HFF-Myc (cell line): ENCODE measurements around the gene EWSR1.
A peak's percentile ranks its signal among the peaks of the same experiment; 100 is the strongest.
"Not testable (repeated sequence)": the region's sequence is repeated elsewhere in the genome, so short reads cannot be mapped to it uniquely, and the experiment has no call there.

Experiments used
- DNase-seq: peaks from one replicate; pipeline ENCODE4 v3.0.0-alpha.2; 2011; ENCODE audit warnings: low read depth; ENCODE audit errors: extremely low read depth
- H3K4me3 ChIP-seq: replicated peaks from 2 replicates; pipeline ENCODE4 v1.5.1; 2011; ENCODE audit warnings: low read depth, mild to moderate bottlenecking, control low read depth, low read length
- CTCF ChIP-seq: IDR thresholded peaks from 2 replicates; pipeline ENCODE4 v1.5.1; 2012; ENCODE audit warnings: mild to moderate bottlenecking, low read depth, low read length, control low read depth; ENCODE audit errors: missing control alignments

The EWSR1 gene

DNA sequence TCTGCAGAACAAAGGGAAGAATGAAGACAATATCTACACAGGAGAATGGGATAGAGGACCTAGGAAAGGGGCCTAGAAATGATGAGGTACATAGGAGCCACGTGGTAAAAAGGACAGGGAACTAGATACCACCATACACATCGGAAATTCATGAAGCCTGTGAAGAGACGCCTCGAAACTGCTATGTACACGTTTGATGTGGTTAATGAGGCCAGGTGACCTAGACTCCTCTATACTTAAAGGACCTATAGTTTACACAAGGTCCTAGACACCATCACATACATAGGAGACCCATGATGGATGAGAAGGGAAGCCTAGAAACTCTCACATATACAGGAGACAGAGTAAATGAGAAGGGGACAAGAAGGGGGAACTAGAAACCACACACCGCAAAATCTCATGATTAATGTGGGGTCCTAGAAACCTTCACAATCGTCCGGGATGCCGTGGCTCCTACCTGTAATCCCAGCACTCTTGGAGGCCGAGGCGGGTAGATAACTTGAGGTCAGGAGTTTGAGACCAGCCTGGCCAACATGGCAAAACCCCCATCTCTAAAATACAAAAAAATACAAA lies 24.1 kb upstream of the EWSR1 start:
- TF ChIP-seq CTCF, result no peak
- DNase-seq, result no peak
- H3K4me3 ChIP-seq, result no peak overlapping the region

GRCh38 chr22:29244785-29245625 lies 23.1 kb upstream of the EWSR1 start:
- TF ChIP-seq CTCF, result no peak
- H3K4me3 ChIP-seq, result no peak overlapping the region
- no peak for DNase-seq

DNA sequence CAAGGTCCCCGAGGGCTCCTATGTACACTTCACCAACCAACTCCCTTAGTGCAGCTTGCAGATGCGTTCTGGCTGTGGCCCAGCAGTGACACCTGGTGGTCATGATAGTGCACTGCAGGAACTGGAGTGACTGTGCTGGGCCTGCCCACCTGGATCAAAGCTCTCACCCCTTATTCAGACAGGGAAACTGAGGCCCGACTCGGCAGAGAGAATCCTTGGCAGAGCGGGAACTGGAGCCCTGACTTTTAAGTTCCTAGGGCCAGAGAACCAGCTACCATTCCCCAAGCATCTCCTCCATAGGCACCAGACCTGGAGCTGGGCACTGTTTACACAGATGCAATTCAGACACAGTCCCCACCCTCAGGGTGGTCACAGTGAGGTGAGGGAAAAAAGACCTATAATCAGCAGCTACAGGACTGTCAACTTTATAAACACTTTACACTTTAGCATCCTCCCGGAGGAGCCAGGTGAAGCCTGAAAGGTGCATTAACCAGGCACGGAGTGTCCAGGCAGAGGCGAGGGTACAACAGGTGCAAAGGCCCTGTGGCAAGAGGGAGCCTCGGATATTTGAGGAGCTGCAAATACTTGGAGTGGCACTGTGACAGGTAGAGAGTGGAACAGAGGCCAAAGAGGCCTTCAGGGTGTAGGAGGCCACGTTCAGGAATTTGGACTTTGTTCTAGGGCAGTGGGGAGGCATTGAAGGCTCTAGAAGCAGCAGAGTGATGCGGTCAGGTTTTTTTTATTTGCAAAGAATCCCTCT lies 22.3 kb upstream of the EWSR1 start:
- H3K4me3 ChIP-seq, result no peak overlapping the region
- TF ChIP-seq CTCF, result peak; percentile 98
- DNase-seq, result no peak

DNA sequence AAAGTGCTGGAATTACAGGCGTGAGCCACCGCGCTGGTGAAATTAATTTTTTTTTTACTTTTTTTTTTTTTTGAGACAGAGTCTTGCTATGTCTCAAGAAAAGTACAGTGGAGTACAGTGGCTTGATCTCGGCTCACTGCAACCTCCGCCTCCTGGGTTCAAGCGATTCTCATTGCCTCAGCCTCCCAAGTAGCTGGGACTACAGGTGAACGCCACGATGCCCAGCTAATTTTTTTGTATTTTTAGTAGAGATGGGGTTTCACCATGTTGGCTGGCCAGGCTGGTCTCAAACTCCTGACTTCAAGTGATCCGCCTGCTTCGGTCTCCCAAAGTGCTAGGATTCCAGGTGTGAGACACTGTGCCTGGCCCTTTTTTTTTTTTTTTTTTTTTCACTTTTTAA lies 20.2 kb upstream of the EWSR1 start:
- not testable (repeated sequence) for DNase-seq, H3K4me3 ChIP-seq

DNA sequence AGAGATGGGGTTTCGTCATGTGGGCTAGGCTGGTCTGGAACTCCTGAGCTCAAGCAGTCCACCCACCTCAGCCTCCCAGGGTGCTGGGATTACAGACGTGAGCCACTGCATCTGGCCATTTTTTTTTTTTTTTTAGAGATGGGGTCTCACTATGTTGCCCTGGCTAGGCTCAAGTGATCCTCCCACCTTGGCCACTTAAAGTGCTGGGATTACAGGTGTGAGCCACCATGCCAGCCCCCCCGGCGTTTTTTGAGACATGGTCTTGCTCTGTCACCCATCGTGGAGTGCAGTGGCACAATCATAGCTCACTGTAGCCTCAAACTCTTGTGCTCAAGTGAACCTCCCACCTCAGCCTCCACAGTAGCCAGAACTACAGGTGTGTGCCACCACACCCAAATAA lies 16.8 kb upstream of the EWSR1 start:
- DNase-seq, result no peak
- H3K4me3 ChIP-seq, result no peak overlapping the region
- no peak for TF ChIP-seq CTCF

GRCh38 chr22:29251981-29252911 lies 15.8 kb upstream of the EWSR1 start:
- DNase-seq, result no peak
- H3K4me3 ChIP-seq, result no peak overlapping the region
- no peak for TF ChIP-seq CTCF
